Kidney (tissue), 14 donors: ENCODE measurements around the gene ZNF350. TPM values are rescaled to one million over a fixed set of nuclear protein-coding genes. Genes with fewer than 3 reads are reported as not detected.

ENCODE experiments used
- DNase-seq, 5 donors: peaks; one replicate each; pipeline ENCODE4 v3.0.0-alpha.2; 2013 to 2020
- FAIRE-seq: peaks from 2 replicates; lab custom pipeline; 2012; peaks lifted over from hg19 to GRCh38; lab: Jason Lieb, UNC
- H3K27ac ChIP-seq, 2 donors: one replicate each; pipeline ENCODE4 v1.7.0; 2013; ENCODE audit warnings: low read depth in 2 of 2, low read length in 2 of 2, inconsistent platforms in 1 of 2
- H3K27me3 ChIP-seq: one replicate; pipeline ENCODE4 v1.7.1; 2013; ENCODE audit warnings: low read length, inconsistent platforms; ENCODE audit not compliant: control insufficient read depth, insufficient read depth
- H3K36me3 ChIP-seq, 3 donors: one replicate each; pipeline versions ENCODE4 v1.7.0 to v1.7.1; 2013; ENCODE audit warnings: low read length in 3 of 3, control low read depth in 1 of 3, inconsistent platforms in 1 of 3; ENCODE audit not compliant: insufficient read depth in 3 of 3, control insufficient read depth in 2 of 3
- H3K4me1 ChIP-seq, 3 donors: one replicate each; pipeline versions ENCODE4 v1.7.0 to v1.7.1; 2013; ENCODE audit warnings: low read length in 3 of 3, inconsistent platforms in 1 of 3, low read depth in 1 of 3; ENCODE audit not compliant: control insufficient read depth in 2 of 3, insufficient read depth in 2 of 3
- H3K4me3 ChIP-seq, 3 donors: one replicate each; pipeline versions ENCODE4 v1.7.0 to v1.8.1; 2013; ENCODE audit warnings: low read length in 3 of 3, control low read depth in 1 of 3, inconsistent platforms in 1 of 3
- H3K9ac ChIP-seq, 3 donors: one replicate each; pipeline versions ENCODE4 v1.7.0 to v1.7.1; 2013; ENCODE audit warnings: low read length in 3 of 3, control low read depth in 1 of 3, inconsistent platforms in 1 of 3
- H3K9me3 ChIP-seq, 3 donors: one replicate each; pipeline versions ENCODE4 v1.7.0 to v1.7.1; 2013; ENCODE audit warnings: low read length in 3 of 3, control low read depth in 1 of 3, inconsistent platforms in 1 of 3; ENCODE audit not compliant: control insufficient read depth in 2 of 3, insufficient read depth in 1 of 3
- CTCF ChIP-seq: IDR thresholded peaks from 3 replicates; pipeline ENCODE4 v1.5.1; 2012; ENCODE audit warnings: mild to moderate bottlenecking, moderate library complexity, borderline replicate concordance; ENCODE audit not compliant: insufficient read depth; ENCODE audit errors: extremely low read depth
- intact Hi-C: fragments of 100-400 bp; cut with DNase I; formaldehyde crosslinking; loops from one replicate; pipeline ENCODE4 v1.11.1; 2022
- polyA plus RNA-seq: library from polyadenylated mRNA; stranded (reverse); fragments of 350-450 nt; fragmentation: Illumina TruSeq; extraction: RNeasy Lipid Tissue Mini Kit (QIAGEN cat#74804); gene quantifications from one replicate; pipeline ENCODE4 v1.2.3, GENCODE V29; 2014; ENCODE audit warnings: low read depth, low replicate concordance; ENCODE audit not compliant: insufficient read depth
- total RNA-seq: library from RNA; stranded (reverse); fragmentation: NEBNext Ultra II Directional; extraction: Animal tissue kit (Norgen Biotek cat#: 25700); gene quantifications from one replicate; pipeline ENCODE4 v1.2.1, GENCODE V29; 2021
- donor health status: control.
- donor health status: control.
- donor health status: control.
- donor health status: control.
- donor health status: control.
- donor health status: DM: yes; HTN: yes; CAD: no.
- donor health status: Normal renal cell carcinoma (clear cell type).

Gene ZNF350
- total and polyA plus RNA-seq, 2 donors from 2014 or later, result 7.8 to 18.9 TPM

DNA sequence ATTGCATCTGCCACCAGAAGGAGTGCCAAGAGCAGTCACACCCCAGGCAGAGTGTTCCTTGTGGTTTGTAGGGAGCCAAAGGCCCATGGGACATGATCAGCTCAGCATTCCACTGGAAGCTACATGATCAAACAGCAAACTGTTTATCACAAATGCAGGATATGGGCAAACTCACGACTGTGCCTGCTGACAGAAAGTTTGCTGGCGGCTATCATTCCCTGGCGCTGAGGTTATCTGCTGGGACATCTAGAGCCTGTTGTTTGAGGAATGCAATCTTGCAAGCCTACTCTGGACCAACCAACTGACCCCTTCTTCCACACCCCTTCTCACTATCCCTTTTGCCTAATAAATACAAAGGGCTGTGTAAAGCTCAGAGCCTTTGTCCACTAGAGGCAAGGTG lies 67.0 kb downstream of the ZNF350 start:
- intact Hi-C loops, result no loop called here
- DNase-seq, result no peak

DNA sequence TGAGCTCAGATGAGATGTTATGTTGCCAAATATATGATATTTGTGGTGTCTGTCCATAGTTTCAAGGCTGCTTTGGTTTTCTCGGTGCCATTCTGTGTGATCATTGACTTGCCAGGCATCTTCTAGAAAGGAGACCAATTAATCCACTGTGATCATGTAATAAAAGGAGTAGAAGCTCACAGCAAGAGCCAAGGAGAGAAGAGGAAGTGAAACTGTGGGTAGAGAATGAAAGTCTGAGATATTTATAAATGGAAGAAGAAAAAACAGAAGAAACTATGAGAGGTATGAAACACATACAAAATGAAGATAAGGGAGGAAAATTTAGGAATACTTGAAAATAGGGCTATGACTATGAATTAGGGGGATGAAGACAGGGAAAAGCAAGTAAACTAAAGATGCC lies 70.5 kb downstream of the ZNF350 start:
- FAIRE-seq (no peak), DNase-seq (no peak)
- Histone ChIP-seq H3K4me3 (no peak overlapping the region), H3K4me1 (no peaks in the 10 kb centered on the region), H3K9me3 (peaks cover 2 to 62% (median 17%) of the 10 kb centered on the region in 3 donors), H3K27ac (no peak overlapping the region), H3K9ac (no peak overlapping the region), H3K27me3 (no peaks in the 10 kb centered on the region), H3K36me3 (no peaks in the 10 kb centered on the region)
- TF ChIP-seq CTCF, result no peak
- intact Hi-C loops, result no loop called here

More for the DNA sequence above, 67.0 kb downstream of the ZNF350 start:
- no peak overlapping the region for H3K27ac ChIP-seq
- H3K27me3 ChIP-seq, result no peaks in the 10 kb centered on the region
- H3K9me3 ChIP-seq, result peaks cover 2 to 61% (median 25%) of the 10 kb centered on the region in 3 donors
- no peaks in the 10 kb centered on the region for H3K4me1 ChIP-seq
- no peak for FAIRE-seq
- no peak for TF ChIP-seq CTCF
- no peak overlapping the region for H3K9ac ChIP-seq
- H3K4me3 ChIP-seq, result no peak overlapping the region
- no peaks in the 10 kb centered on the region for H3K36me3 ChIP-seq

- peaks cover 2 to 55% (median 13%) of the 10 kb centered on the region in 3 donors for H3K9me3 ChIP-seq
- FAIRE-seq, result no peak
- intact Hi-C loops, result no loop called here
These were observed 71.2 kb downstream of the ZNF350 start for GRCh38 chr19:51915324-51915867.

More at GRCh38 chr19:51915324-51915867, 71.2 kb downstream of the ZNF350 start:
- H3K9ac ChIP-seq, result no peak overlapping the region
- H3K4me1 ChIP-seq, result no peaks in the 10 kb centered on the region
- no peak overlapping the region for H3K4me3 ChIP-seq
- no peak overlapping the region for H3K27ac ChIP-seq
- TF ChIP-seq CTCF, result no peak
- no peak for DNase-seq
- no peaks in the 10 kb centered on the region for H3K27me3 ChIP-seq
- H3K36me3 ChIP-seq, result no peaks in the 10 kb centered on the region

Other genes starting within 250 kb of the ZNF350 start
- 16.6 TPM for gene FPR1, start 235.0 kb downstream of the ZNF350 start, total RNA-seq
- 2.2 TPM for gene FPR1, start 235.0 kb downstream of the ZNF350 start, polyA plus RNA-seq
- gene FPR2, start 225.7 kb downstream of the ZNF350 start, total RNA-seq, result 2.3 TPM
- gene FPR2, start 225.7 kb downstream of the ZNF350 start, polyA plus RNA-seq, result not detected
- gene FPR3, start 191.7 kb downstream of the ZNF350 start, total RNA-seq, result 8.5 TPM
- 1.1 TPM for gene FPR3, start 191.7 kb downstream of the ZNF350 start, polyA plus RNA-seq
- gene ZNF577, start 98.9 kb downstream of the ZNF350 start, total RNA-seq, result 19.0 TPM
- gene ZNF577, start 98.9 kb downstream of the ZNF350 start, polyA plus RNA-seq, result 32.2 TPM
- gene ZNF649, start 81.8 kb downstream of the ZNF350 start, total RNA-seq, result 16.2 TPM
- gene ZNF649, start 81.8 kb downstream of the ZNF350 start, polyA plus RNA-seq, result 4.9 TPM
- 6.9 TPM for gene ZNF613, start 59.4 kb downstream of the ZNF350 start, total RNA-seq
- 5.8 TPM for gene ZNF613, start 59.4 kb downstream of the ZNF350 start, polyA plus RNA-seq
- gene ZNF615, start 21.4 kb upstream of the ZNF350 start, total RNA-seq, result 15.3 TPM
- 5.3 TPM for gene ZNF615, start 21.4 kb upstream of the ZNF350 start, polyA plus RNA-seq
- gene ZNF614, start 41.5 kb upstream of the ZNF350 start, total RNA-seq, result 9.4 TPM
- 3.0 TPM for gene ZNF614, start 41.5 kb upstream of the ZNF350 start, polyA plus RNA-seq
- gene ZNF432, start 62.0 kb upstream of the ZNF350 start, total RNA-seq, result 19.5 TPM
- 4.7 TPM for gene ZNF432, start 62.0 kb upstream of the ZNF350 start, polyA plus RNA-seq
- gene ZNF841, start 108.9 kb upstream of the ZNF350 start, total RNA-seq, result 28.5 TPM
- gene ZNF841, start 108.9 kb upstream of the ZNF350 start, polyA plus RNA-seq, result 2.8 TPM
- gene ZNF616, start 153.1 kb upstream of the ZNF350 start, total RNA-seq, result 12.8 TPM
- gene ZNF616, start 153.1 kb upstream of the ZNF350 start, polyA plus RNA-seq, result 3.2 TPM
- 21.9 TPM for gene ZNF836, start 184.8 kb upstream of the ZNF350 start, total RNA-seq
- 7.1 TPM for gene ZNF836, start 184.8 kb upstream of the ZNF350 start, polyA plus RNA-seq
- gene PPP2R1A, start 203.2 kb upstream of the ZNF350 start, total RNA-seq, result 314 TPM
- gene PPP2R1A, start 203.2 kb upstream of the ZNF350 start, polyA plus RNA-seq, result 346 TPM